ENCODE measurements around the gene FAM20C.
"Not testable (repeated sequence)": the region's sequence is repeated elsewhere in the genome, so short reads cannot be mapped to it uniquely, and the experiment has no call there.

Gene FAM20C

GRCh38 chr7:297141-297540 lies 104.8 kb downstream of the FAM20C start:
- not testable (repeated sequence) for DNase-seq

GRCh38 chr7:297611-298374 lies 105.4 kb downstream of the FAM20C start:
- DNase-seq = no peak

GRCh38 chr7:298375-298702 lies 106.0 kb downstream of the FAM20C start:
- no peak for DNase-seq

- DNase-seq = no peak
These were observed 106.4 kb downstream of the FAM20C start for GRCh38 chr7:298743-299142.

- no peak for DNase-seq
These were observed 106.8 kb downstream of the FAM20C start for GRCh38 chr7:299169-299568.

- no peak for DNase-seq
These were observed 107.3 kb downstream of the FAM20C start for GRCh38 chr7:299628-300027.

GRCh38 chr7:300048-300447 lies 107.7 kb downstream of the FAM20C start:
- DNase-seq = no peak

- no peak for DNase-seq
These were observed 108.3 kb downstream of the FAM20C start for GRCh38 chr7:300546-301290.

- DNase-seq = no peak
These were observed 109.1 kb downstream of the FAM20C start for GRCh38 chr7:301291-302053.

- no peak for DNase-seq
These were observed 110.0 kb downstream of the FAM20C start for GRCh38 chr7:302054-302992.

- DNase-seq = no peak
These were observed 111.1 kb downstream of the FAM20C start for GRCh38 chr7:303425-303824.

- DNase-seq = no peak
These were observed 111.7 kb downstream of the FAM20C start for GRCh38 chr7:303884-304573.

GRCh38 chr7:304574-305409 lies 112.4 kb downstream of the FAM20C start:
- DNase-seq = no peak

- DNase-seq = no peak
These were observed 113.2 kb downstream of the FAM20C start for GRCh38 chr7:305410-306151.

GRCh38 chr7:307970-308369 lies 115.6 kb downstream of the FAM20C start:
- no peak for DNase-seq

- DNase-seq = no peak
These were observed 117.3 kb downstream of the FAM20C start for GRCh38 chr7:309586-310228.
